Thyroid gland (tissue), 4 donors: ENCODE results near the gene ANKMY1. TPM values are rescaled to one million over a fixed set of nuclear protein-coding genes. Genes with fewer than 3 reads are reported as not detected.

Experiments
- DNase-seq, 2 donors: peaks; one replicate each; pipeline ENCODE4 v3.0.0-alpha.2; 2019
- H3K27ac ChIP-seq, 3 donors: fragments of 200-600 bp; sonication (generic); 1 replicate in 2 of 3; 2 replicates in 1 of 3; pipeline ENCODE4 v1.5.1; 2016 to 2019; ENCODE audit warnings: mild to moderate bottlenecking in 1 of 3, moderate library complexity in 1 of 3
- H3K27me3 ChIP-seq: fragments of 200-600 bp; sonication (generic); one replicate; pipeline ENCODE4 v1.5.1; 2019
- H3K36me3 ChIP-seq, 2 donors: fragments of 200-600 bp; sonication (generic); one replicate each; pipeline ENCODE4 v1.5.1; 2016 to 2019
- H3K4me1 ChIP-seq, 2 donors: fragments of 200-600 bp; sonication (generic); one replicate each; pipeline ENCODE4 v1.5.1; 2017 to 2019
- H3K4me3 ChIP-seq, 3 donors: fragments of 200-600 bp; sonication (generic); replicated peaks in 1 of 3; 1 replicate in 2 of 3; 2 replicates in 1 of 3; pipeline ENCODE4 v1.5.1; 2016; ENCODE audit warnings: mild to moderate bottlenecking in 1 of 3
- H3K9me3 ChIP-seq: fragments of 200-600 bp; sonication (generic); one replicate; pipeline ENCODE4 v1.5.1; 2017
- CTCF ChIP-seq, 6 experiments: fragments of 200-600 bp in 3 of 6; fragments of 450-650 bp in 3 of 6; sonication (generic) in 3 of 6; IDR thresholded peaks; one replicate each; pipeline ENCODE4 v1.5.1; 2016 to 2019; ENCODE audit warnings: antibody characterized with exemption in 6 of 6, mild to moderate bottlenecking in 2 of 6, inconsistent platforms in 1 of 6, moderate library complexity in 1 of 6
- POLR2A ChIP-seq, 2 donors: fragments of 450-650 bp; IDR thresholded peaks; one replicate each; pipeline ENCODE4 v1.6.1; 2017; ENCODE audit warnings: antibody characterized with exemption in 2 of 2, mild to moderate bottlenecking in 2 of 2, moderate library complexity in 1 of 2
- WGBS, 2 donors: methylation state at CpG; one replicate each; pipeline ENCODE4 v1.1.5; 2017; 5-methylcytosine and 5-hydroxymethylcytosine counted together
- intact Hi-C: fragments of 100-400 bp; cut with DNase I; formaldehyde crosslinking; loops from one replicate; pipeline ENCODE4 v1.15.1; 2023
- total RNA-seq, 4 donors: library from RNA; depleted of rRNA; stranded (reverse); fragments of >200 nt; gene quantifications; one replicate each; pipeline ENCODE4 v1.2.3, GENCODE V29; 2016

Gene ANKMY1
- total RNA-seq, 4 donors from 2014 or later: 17.4 to 24.7 (median 21.0) TPM

- no CpG with 5 or more reads among the region's 77 CpGs for WGBS, 2 donors
- Histone ChIP-seq H3K36me3 (no peaks in the 10 kb centered on the region), H3K27ac (peak within 1 kb of the TSS in 2 of 3 donors; percentile 59 to 74), H3K9me3 (no peaks in the 10 kb centered on the region), H3K4me3 (peak within 1 kb of the TSS; percentile 47 to 81 (median 72)), H3K4me1 (peaks cover 18 to 33% of the 10 kb centered on the region in 2 donors), H3K27me3 (no peaks in the 10 kb centered on the region)
- intact Hi-C loops: no loop called here
- DNase-seq: peak; percentile 77 to 81
- TF ChIP-seq CTCF (IDR thresholded peaks at IDR 0.05): no peak
- TF ChIP-seq POLR2A (IDR thresholded peaks at IDR 0.05): peak; percentile 24 to 76
Observed at GRCh38 chr2:240435457-240435947, 122.3 kb downstream of the ANKMY1 start, which contains the start of gene GPC1. TSS of gene GPC1 (plus strand) at chr2:240435663. CDS start at chr2:240435919, 256 bp downstream.

DNA sequence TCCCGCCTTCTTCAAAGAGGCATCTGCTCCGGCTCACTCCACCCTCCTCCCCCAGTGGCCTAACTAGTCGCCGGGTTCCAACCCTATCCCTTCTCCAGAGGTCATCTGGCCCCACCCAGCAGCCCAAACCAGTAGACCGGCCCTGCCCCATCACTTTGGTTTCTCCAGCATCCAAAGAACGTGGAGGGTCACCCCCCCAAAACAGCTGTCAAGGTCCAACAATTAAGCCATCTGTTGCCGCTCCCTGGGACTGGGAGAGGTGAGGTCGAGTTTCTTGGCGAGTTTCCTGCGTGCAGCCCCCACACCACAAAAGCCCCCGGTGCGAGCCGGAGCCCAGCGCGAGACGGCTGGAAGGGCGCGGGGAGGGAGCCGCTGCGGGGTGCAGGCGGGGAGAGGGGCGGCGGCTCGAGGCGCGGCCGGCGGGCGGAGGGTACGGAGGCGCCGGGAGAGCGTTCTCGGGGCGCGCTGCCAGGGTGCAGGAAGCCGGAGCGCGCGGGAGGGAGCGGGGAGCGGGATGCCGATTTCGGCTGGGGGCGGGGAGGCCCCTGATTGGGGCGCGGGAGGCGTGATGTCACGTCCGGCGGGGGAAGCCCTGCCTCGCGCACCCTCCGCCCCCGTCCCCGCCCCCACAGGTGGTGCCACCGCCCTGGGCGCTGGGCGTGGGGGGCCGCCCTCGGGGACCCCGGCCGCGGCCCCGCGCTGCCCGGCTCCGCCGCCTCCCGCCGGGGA is 122.9 kb downstream of the ANKMY1 start:
- Histone ChIP-seq H3K27ac (peak overlapping the region in 1 of 3 donors; percentile 74), H3K4me3 (peak overlapping the region; percentile 3 to 72 (median 47)), H3K9me3 (no peaks in the 10 kb centered on the region), H3K4me1 (peaks cover 18 to 33% of the 10 kb centered on the region in 2 donors), H3K27me3 (no peaks in the 10 kb centered on the region), H3K36me3 (no peaks in the 10 kb centered on the region)
- DNase-seq: peak; percentile 95 to 97
- TF ChIP-seq CTCF (IDR thresholded peaks at IDR 0.05) (no peak), POLR2A (IDR thresholded peaks at IDR 0.05) (peak in 1 of 2 donors; percentile 8)
- 4 to 8% methylated on average over 15 to 34 of the region's 71 CpGs for WGBS, 2 donors
- intact Hi-C loops: no loop called here

DNA sequence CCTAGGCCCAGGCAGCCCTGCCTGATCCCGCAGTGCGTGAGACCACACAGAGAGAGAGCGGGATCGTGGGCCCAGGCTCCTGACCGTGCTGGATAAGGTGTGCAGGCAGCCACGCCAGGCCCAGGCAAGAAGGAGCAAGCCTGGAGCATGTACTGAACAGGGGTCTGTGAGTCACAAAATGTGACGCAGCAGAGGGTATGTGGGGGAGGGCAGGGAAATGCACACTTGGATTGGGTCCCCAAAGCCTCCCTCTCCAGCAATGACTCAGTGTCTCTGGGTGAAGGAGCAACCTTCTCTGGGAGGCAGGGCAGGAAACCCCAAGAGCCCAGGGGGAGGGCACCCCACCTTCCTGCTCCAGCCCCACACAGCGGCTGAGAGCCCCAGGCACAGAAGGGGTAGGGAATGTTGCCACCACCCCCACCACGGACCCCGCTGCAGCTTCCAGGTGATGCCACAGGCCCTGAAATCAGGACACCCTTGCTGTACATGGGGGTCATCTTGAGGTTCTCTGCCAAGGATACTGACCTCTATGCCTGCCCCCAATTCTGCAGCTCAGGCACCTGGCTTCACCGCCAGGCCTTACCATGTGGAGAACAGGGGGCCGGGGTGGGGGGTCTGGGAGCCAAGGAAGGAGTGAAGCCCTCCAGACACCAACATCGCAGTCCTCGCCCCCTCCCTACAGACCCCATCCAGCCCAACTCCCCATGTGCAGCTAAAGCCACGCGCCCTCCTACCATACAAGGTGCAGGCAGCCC is 123.6 kb downstream of the ANKMY1 start:
- H3K4me1 ChIP-seq: peaks cover 18 to 33% of the 10 kb centered on the region in 2 donors
- DNase-seq: no peak
- no peaks in the 10 kb centered on the region for H3K9me3 ChIP-seq
- H3K27ac ChIP-seq: peak overlapping the region in 1 of 3 donors; percentile 74
- WGBS, 2 donors: 85 to 86% methylated on average over 13 to 16 of the region's 16 CpGs
- TF ChIP-seq CTCF (IDR thresholded peaks at IDR 0.05): no peak
- no peak for TF ChIP-seq POLR2A (IDR thresholded peaks at IDR 0.05)
- intact Hi-C loops: no loop called here
- peak overlapping the region in 1 of 3 donors; percentile 72 for H3K4me3 ChIP-seq
- no peaks in the 10 kb centered on the region for H3K36me3 ChIP-seq
- no peaks in the 10 kb centered on the region for H3K27me3 ChIP-seq

- intact Hi-C loops: no loop called here
- TF ChIP-seq POLR2A (IDR thresholded peaks at IDR 0.05) (no peak), CTCF (IDR thresholded peaks at IDR 0.05) (no peak)
- WGBS, 2 donors: 82 to 84% methylated on average over 16 to 25 of the region's 34 CpGs
- Histone ChIP-seq H3K27me3 (no peaks in the 10 kb centered on the region), H3K27ac (no peak overlapping the region), H3K4me1 (peaks cover 16 to 30% of the 10 kb centered on the region in 2 donors), H3K4me3 (no peak overlapping the region), H3K9me3 (no peaks in the 10 kb centered on the region), H3K36me3 (no peaks in the 10 kb centered on the region)
- DNase-seq: no peak
Observed at GRCh38 chr2:240432820-240433801, 124.7 kb downstream of the ANKMY1 start.
